Kasumi-1 (cell line): ENCODE results near the gene MMRN2.
A peak's percentile ranks its signal among the peaks of the same experiment; 100 is the strongest.
"Not testable (repeated sequence)": the region's sequence is repeated elsewhere in the genome, so short reads cannot be mapped to it uniquely, and the experiment has no call there.

Source experiments
- DNase-seq, 2 experiments: peaks; one replicate each; lab custom pipeline; 2025; lab: John Stamatoyannopoulos, UW

The MMRN2 gene

GRCh38 chr10:86940677-86941076, 16.7 kb downstream of the MMRN2 start:
- DNase-seq, result no peak

- not testable (repeated sequence) for DNase-seq
Measured at GRCh38 chr10:86940076-86940475, 17.3 kb downstream of the MMRN2 start.

GRCh38 chr10:86938260-86938659, 19.2 kb downstream of the MMRN2 start:
- DNase-seq, result no peak

GRCh38 chr10:86937502-86938154, 19.8 kb downstream of the MMRN2 start:
- DNase-seq, result no peak

- DNase-seq, result no peak
Measured at GRCh38 chr10:86936661-86937501, 20.5 kb downstream of the MMRN2 start.

GRCh38 chr10:86934162-86934711, 23.2 kb downstream of the MMRN2 start:
- DNase-seq, result not testable (repeated sequence)

GRCh38 chr10:86932674-86933073, 24.7 kb downstream of the MMRN2 start:
- DNase-seq, result no peak

- DNase-seq, result no peak
Measured at GRCh38 chr10:86931872-86932271, 25.5 kb downstream of the MMRN2 start.

GRCh38 chr10:86929468-86930380, 27.7 kb downstream of the MMRN2 start:
- no peak for DNase-seq

GRCh38 chr10:86922553-86922961, 34.9 kb downstream of the MMRN2 start:
- DNase-seq, result no peak

- no peak for DNase-seq
Measured at GRCh38 chr10:86918022-86918471, 39.4 kb downstream of the MMRN2 start.

- no peak for DNase-seq
Measured at GRCh38 chr10:86914734-86915133, 42.7 kb downstream of the MMRN2 start.

GRCh38 chr10:86905429-86905828, 52.0 kb downstream of the MMRN2 start:
- DNase-seq, result no peak

- no peak for DNase-seq
Measured at GRCh38 chr10:86904600-86904999, 52.8 kb downstream of the MMRN2 start.

GRCh38 chr10:86900955-86901354, 56.5 kb downstream of the MMRN2 start:
- no peak for DNase-seq

- peak; percentile 72 to 83 for DNase-seq
Measured at GRCh38 chr10:86899670-86900276, 57.6 kb downstream of the MMRN2 start.

GRCh38 chr10:86899132-86899531, 58.3 kb downstream of the MMRN2 start:
- DNase-seq, result no peak

- no peak for DNase-seq
Measured at GRCh38 chr10:86898511-86898910, 58.9 kb downstream of the MMRN2 start.

GRCh38 chr10:86889997-86890396, 67.4 kb downstream of the MMRN2 start:
- no peak for DNase-seq

GRCh38 chr10:86888585-86889381, 68.6 kb downstream of the MMRN2 start:
- peak; percentile 91 to 92 for DNase-seq
